ENCODE results near the gene POU3F2.

POU3F2 gene

GRCh38 chr6:98831057-98831958 is 3.1 kb upstream of the POU3F2 start:
- DNase-seq: no peak

GRCh38 chr6:98831959-98832283 is 2.5 kb upstream of the POU3F2 start:
- DNase-seq: no peak

- DNase-seq: no peak
These were observed 1.9 kb upstream of the POU3F2 start for GRCh38 chr6:98832284-98833056.

- no peak for DNase-seq
These were observed 1.4 kb upstream of the POU3F2 start for GRCh38 chr6:98833057-98833306.

GRCh38 chr6:98833307-98834059 is 891 bp upstream of the POU3F2 start:
- DNase-seq: no peak

- DNase-seq: no peak
These were observed 1.0 kb downstream of the POU3F2 start for GRCh38 chr6:98835149-98836024.

GRCh38 chr6:98836025-98836961 is 1.9 kb downstream of the POU3F2 start:
- no peak for DNase-seq

GRCh38 chr6:98836962-98837944 is 2.9 kb downstream of the POU3F2 start:
- no peak for DNase-seq

GRCh38 chr6:98838032-98838431 is 3.7 kb downstream of the POU3F2 start:
- DNase-seq: no peak

GRCh38 chr6:98838975-98839374 is 4.6 kb downstream of the POU3F2 start:
- no peak for DNase-seq

- DNase-seq: no peak
These were observed 5.5 kb downstream of the POU3F2 start for GRCh38 chr6:98839781-98840361.

- DNase-seq: no peak
These were observed 6.0 kb downstream of the POU3F2 start for GRCh38 chr6:98840385-98840784.

- no peak for DNase-seq
These were observed 6.7 kb downstream of the POU3F2 start for GRCh38 chr6:98840996-98841513.

GRCh38 chr6:98841621-98842341 is 7.4 kb downstream of the POU3F2 start:
- no peak for DNase-seq

- DNase-seq: no peak
These were observed 8.2 kb downstream of the POU3F2 start for GRCh38 chr6:98842342-98843180.

GRCh38 chr6:98843271-98844243 is 9.2 kb downstream of the POU3F2 start:
- no peak for DNase-seq
